Measurements from ENCODE around the gene CCR8.

CCR8 gene

DNA sequence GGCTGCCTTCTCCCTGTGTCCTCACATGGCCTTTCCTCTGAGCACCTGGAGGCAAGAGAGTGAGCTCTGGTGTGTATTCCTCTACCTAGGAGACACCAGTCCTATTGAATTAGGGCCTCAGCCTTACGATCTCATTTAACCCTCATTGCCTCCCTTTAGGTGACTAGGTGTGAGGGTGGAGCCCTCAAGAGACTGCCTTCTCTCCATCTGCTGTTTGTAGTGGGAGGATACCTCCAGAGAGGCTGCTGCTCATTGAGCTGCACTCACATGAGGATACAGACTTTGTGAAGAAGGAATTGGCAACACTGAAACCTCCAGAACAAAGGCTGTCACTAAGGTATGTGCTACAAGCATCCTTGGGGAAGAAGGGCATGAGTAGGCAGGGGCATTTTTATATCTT is at the start of gene CCR8:
Gene CCR8, plus strand, starts transcription at position 217 of the 400 bp plus-strand sequence. CDS start 2,623 bp downstream, outside the sequence.
- DNase-seq (ENCODE audit: low read depth in 2 of 2): no peak

DNA sequence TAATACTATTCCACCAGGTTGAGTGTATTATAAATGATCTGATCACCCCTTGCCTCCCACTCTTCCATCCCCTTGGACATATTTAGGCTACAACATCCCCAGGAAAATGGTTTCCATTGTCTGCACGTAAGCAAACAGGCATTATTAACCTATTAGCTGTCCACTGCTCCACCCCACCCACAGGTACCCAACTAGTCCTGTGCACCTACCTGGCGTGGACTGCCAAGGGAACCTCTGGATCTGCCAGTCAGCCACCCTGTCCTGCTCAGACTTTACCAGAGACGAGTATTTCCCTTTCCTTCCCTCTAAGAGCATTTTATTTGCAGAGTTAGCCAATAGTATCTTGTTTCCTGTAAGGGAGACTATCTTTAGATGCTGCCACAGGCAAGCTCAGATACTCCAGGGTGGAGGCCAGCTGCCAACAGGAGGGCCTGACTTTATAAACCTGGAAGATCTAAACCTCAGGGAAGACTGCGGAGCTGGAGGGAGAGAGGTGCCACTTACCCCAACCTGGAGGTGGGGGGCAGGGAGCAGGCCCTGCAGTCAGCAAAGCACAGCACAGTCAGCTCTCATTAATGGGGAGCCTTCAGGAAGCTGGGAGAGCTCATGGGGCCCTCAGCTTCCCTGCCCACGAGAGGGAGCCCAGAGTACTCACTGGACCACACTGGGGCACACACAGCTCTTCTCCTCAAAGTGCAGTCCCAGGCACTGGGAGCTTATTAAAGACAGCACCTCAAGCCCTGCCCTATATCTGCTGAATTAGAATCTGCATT is 49.6 kb upstream of the CCR8 start, which contains the start of gene CX3CR1:
Gene CX3CR1, minus strand, starts transcription at position 292 of the 773 bp plus-strand sequence. CDS start 13,527 bp downstream, outside the sequence.
- no peak for DNase-seq (ENCODE audit: low read depth in 2 of 2)

DNA sequence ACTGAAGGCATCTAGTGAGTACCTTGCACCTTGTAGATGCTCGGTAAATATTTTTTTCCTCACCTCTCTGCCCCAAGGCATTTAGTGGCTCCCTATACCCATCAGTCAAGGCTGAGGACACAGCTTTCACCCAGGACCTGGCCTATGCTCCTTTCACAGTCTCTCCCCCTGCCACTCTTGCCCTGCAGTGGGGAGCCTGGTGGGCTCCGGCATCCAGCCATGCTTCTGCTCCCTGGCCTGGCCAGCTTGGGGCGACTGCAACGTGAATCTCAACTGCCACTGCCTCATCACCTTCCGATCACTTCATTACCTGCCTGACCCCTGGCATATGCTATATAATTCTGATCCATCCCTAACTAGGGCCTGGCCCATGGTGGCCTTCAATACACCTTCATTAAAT is 48.9 kb upstream of the CCR8 start:
- no peak for DNase-seq (ENCODE audit: low read depth in 2 of 2)

DNA sequence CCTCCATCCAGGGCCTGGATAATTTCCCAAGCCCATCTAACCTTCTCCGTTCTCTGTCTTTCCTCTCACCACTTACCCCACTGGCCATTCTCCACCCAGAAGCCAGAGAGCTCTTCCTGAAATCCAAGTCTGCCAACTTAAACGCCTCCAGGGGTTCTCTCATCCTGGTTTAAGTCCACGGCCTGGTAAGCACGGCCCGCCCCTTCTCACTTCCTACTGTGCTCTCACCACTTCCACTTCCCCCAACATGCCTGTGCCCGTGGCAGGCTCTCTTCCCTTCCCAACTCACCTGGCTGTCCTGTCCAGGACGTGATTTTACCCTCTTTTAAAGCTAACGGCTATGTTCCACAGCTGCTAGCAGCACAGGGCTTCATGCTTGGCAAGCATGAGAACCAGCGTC is 48.0 kb upstream of the CCR8 start:
- DNase-seq (ENCODE audit: low read depth in 2 of 2): no peak

GRCh38 chr3:39282057-39282456 is 47.5 kb upstream of the CCR8 start:
- DNase-seq (ENCODE audit: low read depth in 2 of 2): no peak

- DNase-seq (ENCODE audit: low read depth in 2 of 2): no peak
Measured at GRCh38 chr3:39284457-39284881, 45.0 kb upstream of the CCR8 start.

- no peak for DNase-seq (ENCODE audit: low read depth in 2 of 2)
Measured at GRCh38 chr3:39285332-39285731, 44.2 kb upstream of the CCR8 start.

DNA sequence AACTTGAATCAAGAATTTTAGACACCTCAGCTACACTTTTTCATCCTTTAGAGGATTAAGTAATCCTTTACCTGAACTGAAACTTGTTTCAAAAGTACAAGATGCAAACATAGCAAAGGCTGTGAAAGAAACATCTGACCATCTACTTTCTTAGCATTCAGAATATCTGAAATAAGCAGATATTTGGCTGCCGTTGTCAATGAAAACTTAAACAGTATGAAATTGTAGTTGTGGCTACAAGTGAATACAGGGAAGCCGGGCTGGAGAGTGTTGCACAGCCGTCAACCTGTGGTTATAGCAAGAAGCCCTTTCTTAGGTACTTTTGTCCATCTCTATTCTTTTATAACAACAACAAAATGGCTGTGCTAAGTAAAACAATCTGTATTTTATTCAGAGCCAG is 42.7 kb upstream of the CCR8 start:
- no peak for DNase-seq (ENCODE audit: low read depth in 2 of 2)

DNA sequence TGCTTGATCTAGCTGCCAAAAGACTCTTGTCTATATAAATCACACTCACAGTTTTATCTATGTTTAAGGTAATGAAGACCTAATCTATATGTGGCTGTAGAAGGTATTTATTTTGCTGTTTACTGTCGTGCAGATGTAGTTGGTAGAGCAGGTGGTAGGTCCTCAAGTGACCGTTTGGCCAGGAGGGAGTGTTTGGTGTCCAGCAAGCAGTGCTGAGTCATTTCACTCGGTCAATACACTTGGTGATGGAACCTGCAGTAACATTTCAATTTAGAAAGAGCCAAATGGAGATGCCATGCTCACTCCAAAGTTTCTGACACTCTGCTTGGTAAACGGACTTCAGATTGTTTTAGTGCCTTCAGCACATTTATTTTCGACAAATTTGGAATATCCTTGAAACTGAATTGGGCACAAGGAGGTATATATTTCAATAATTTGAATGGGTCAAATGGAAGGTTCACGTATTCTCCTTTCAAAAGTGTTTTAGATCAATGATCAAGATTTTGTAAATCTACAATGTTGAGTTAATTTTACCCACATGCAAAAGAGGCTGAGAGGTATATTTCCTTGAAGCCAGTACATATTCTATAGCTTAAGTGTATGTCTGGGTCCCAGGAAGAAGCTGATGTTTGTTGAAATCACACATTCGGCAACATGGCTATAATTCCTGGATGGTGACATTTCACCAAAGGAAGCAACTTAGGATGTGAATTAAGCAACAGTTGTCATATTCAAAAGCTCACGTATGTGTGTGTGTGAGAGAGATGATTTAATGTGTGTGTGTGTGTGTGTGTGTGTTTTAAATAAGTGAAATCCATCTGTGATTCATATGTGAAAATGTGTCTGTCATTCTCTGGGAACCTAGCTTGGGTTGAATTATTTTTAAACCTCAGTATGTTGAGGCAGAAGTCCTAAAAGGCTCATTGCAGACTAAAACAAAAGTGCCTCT is 42.0 kb upstream of the CCR8 start:
- no peak for DNase-seq (ENCODE audit: low read depth in 2 of 2)

GRCh38 chr3:39288300-39288808 is 41.2 kb upstream of the CCR8 start:
- peak; percentile 72 to 80 for DNase-seq (ENCODE audit: low read depth in 2 of 2)

- DNase-seq (ENCODE audit: low read depth in 2 of 2): no peak
Measured at GRCh38 chr3:39289107-39289506, 40.4 kb upstream of the CCR8 start.

- DNase-seq (ENCODE audit: low read depth in 2 of 2): no peak
Measured at GRCh38 chr3:39290255-39290654, 39.3 kb upstream of the CCR8 start.

- peak; percentile 63 to 66 for DNase-seq (ENCODE audit: low read depth in 2 of 2)
Measured at GRCh38 chr3:39291903-39292329, 37.6 kb upstream of the CCR8 start.

GRCh38 chr3:39292961-39293360 is 36.5 kb upstream of the CCR8 start:
- DNase-seq (ENCODE audit: low read depth in 2 of 2): no peak

GRCh38 chr3:39294446-39295183 is 34.9 kb upstream of the CCR8 start:
- no peak for DNase-seq (ENCODE audit: low read depth in 2 of 2)

GRCh38 chr3:39295184-39295775 is 34.2 kb upstream of the CCR8 start:
- DNase-seq (ENCODE audit: low read depth in 2 of 2): no peak

GRCh38 chr3:39296197-39297077 is 33.1 kb upstream of the CCR8 start:
- DNase-seq (ENCODE audit: low read depth in 2 of 2): no peak

GRCh38 chr3:39299279-39299678 is 30.2 kb upstream of the CCR8 start:
- DNase-seq (ENCODE audit: low read depth in 2 of 2): no peak

DNA sequence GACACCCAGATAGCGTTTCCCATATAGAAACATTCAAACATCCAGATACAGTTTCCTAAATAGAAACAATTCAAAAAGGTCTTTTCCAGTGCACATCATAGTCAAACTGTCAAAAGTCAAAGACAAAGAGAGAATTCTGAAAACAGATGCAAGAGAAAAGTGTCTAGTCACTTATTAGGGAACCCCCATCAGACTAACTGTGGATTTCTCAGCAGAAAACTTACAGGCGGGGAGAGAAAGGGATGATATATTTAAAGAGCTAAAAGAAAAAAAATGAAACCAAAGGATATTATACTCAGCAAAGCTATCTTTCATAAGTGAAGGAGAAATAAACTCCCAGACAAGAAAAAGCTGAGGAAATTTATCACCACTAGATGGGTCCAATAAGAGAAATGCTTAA is 27.3 kb upstream of the CCR8 start:
- no peak for DNase-seq (ENCODE audit: low read depth in 2 of 2)

DNA sequence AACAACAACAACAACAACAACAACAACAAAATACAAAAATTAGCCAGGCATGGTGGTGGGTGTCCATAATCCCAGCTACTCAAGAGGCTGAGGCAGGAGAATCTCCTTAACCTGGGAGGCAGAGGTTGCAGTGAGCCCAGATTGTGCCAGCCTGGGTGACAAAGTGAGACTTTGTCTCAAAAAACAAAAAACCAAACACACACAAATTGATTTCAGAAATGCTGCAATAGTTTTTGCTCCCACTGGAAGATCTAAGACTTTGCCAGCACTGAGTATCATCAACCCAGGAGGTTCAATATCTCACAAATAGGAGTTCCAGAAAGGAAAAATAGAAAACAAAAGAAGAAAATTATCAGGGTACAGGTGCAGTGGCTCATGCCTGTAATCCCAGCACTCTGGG is 16.2 kb upstream of the CCR8 start:
- no peak for DNase-seq (ENCODE audit: low read depth in 2 of 2)

Data from stimulated activated CD4-positive, alpha-beta T cell treated with anti-CD3 and anti-CD28 coated beads, Interleukin-15, amount 100 ng/mL, for 48 hours (primary cell).